Measurements from ENCODE around the gene M1AP. TPM values are rescaled to one million over a fixed set of nuclear protein-coding genes. Genes with fewer than 3 reads are reported as not detected.

The M1AP gene
- polyA plus RNA-seq, 3 donors: 1.00 to 4.6 (median 1.8) TPM

GRCh38 chr2:74560591-74560990, 87.5 kb downstream of the M1AP start:
- no peak overlapping the region for H2AFZ ChIP-seq (ENCODE audit: insufficient read depth, low read depth, low read length, poor library complexity, severe bottlenecking)
- H3K79me2 ChIP-seq (ENCODE audit: insufficient read depth, low read length): peaks cover 24% of the 10 kb centered on the region
- no peak overlapping the region for H3K27ac ChIP-seq (ENCODE audit: low read depth in 1 of 2, low read length in 2 of 2)
- H3K4me3 ChIP-seq (replicated peaks in 1 of 3; ENCODE audit: low read depth in 2 of 3, low read length in 3 of 3): no peak overlapping the region
- no peaks in the 10 kb centered on the region for H3K27me3 ChIP-seq (ENCODE audit: control insufficient read depth in 2 of 2, insufficient read depth in 2 of 2, low read length in 2 of 2)
- no peak overlapping the region for H3K4me2 ChIP-seq (replicated peaks; ENCODE audit: extremely low read depth, low read length, poor library complexity, severe bottlenecking)
- intact Hi-C loops (cut with micrococcal nuclease): no loop called here
- H3K4me1 ChIP-seq (ENCODE audit: control insufficient read depth in 1 of 2, insufficient read depth in 2 of 2, low read length in 2 of 2): peaks cover 32 to 41% of the 10 kb centered on the region in 2 donors
- Mint-ChIP-seq H3K4me3 (no peak overlapping the region), H3K4me1 (peaks cover 54% of the 10 kb centered on the region), H3K9me3 (no peaks in the 10 kb centered on the region), H3K27ac (peak overlapping the region in 2 of 7 donors; percentile 48 to 57), H3K27me3 (ENCODE audit: low read depth in 3 of 3) (peaks cover 0 to 2% (median 2%) of the 10 kb centered on the region in 3 donors), H3K36me3 (peaks cover 15 to 20% of the 10 kb centered on the region in 2 donors)
- no peaks in the 10 kb centered on the region for H3K9me3 ChIP-seq (replicated peaks in 1 of 2; ENCODE audit: control insufficient read depth in 1 of 2, insufficient read depth in 1 of 2, low read length in 2 of 2)
- peaks cover 20 to 28% of the 10 kb centered on the region in 2 donors for H3K36me3 ChIP-seq (replicated peaks in 1 of 2; ENCODE audit: control insufficient read depth in 1 of 2, insufficient read depth in 2 of 2, low read length in 2 of 2)
- DNase-seq: no peak
- WGBS (ENCODE audit: insufficient coverage): 86% methylated on average over 3 of the region's 6 CpGs
- no peak overlapping the region for H3K9ac ChIP-seq (ENCODE audit: insufficient read depth, low read length, poor library complexity, severe bottlenecking)
- peaks cover 23% of the 10 kb centered on the region for H4K20me1 ChIP-seq (ENCODE audit: insufficient read depth, low read length)
- no peak for TF ChIP-seq CTCF (IDR thresholded peaks at IDR 0.05)

GRCh38 chr2:74559912-74560311, 88.2 kb downstream of the M1AP start:
- TF ChIP-seq CTCF (IDR thresholded peaks at IDR 0.05): no peak
- Histone ChIP-seq H3K4me1 (ENCODE audit: control insufficient read depth in 1 of 2, insufficient read depth in 2 of 2, low read length in 2 of 2) (peaks cover 32 to 46% of the 10 kb centered on the region in 2 donors), H3K9me3 (replicated peaks in 1 of 2; ENCODE audit: control insufficient read depth in 1 of 2, insufficient read depth in 1 of 2, low read length in 2 of 2) (no peaks in the 10 kb centered on the region), H3K27me3 (ENCODE audit: control insufficient read depth in 2 of 2, insufficient read depth in 2 of 2, low read length in 2 of 2) (no peaks in the 10 kb centered on the region), H3K9ac (ENCODE audit: insufficient read depth, low read length, poor library complexity, severe bottlenecking) (no peak overlapping the region), H3K36me3 (replicated peaks in 1 of 2; ENCODE audit: control insufficient read depth in 1 of 2, insufficient read depth in 2 of 2, low read length in 2 of 2) (peaks cover 20 to 28% of the 10 kb centered on the region in 2 donors), H3K4me3 (replicated peaks in 1 of 3; ENCODE audit: low read depth in 2 of 3, low read length in 3 of 3) (no peak overlapping the region), H3K79me2 (ENCODE audit: insufficient read depth, low read length) (peaks cover 31% of the 10 kb centered on the region), H3K4me2 (replicated peaks; ENCODE audit: extremely low read depth, low read length, poor library complexity, severe bottlenecking) (no peak overlapping the region), H4K20me1 (ENCODE audit: insufficient read depth, low read length) (peaks cover 23% of the 10 kb centered on the region), H3K27ac (ENCODE audit: low read depth in 1 of 2, low read length in 2 of 2) (no peak overlapping the region), H2AFZ (ENCODE audit: insufficient read depth, low read depth, low read length, poor library complexity, severe bottlenecking) (no peak overlapping the region)
- Mint-ChIP-seq H3K4me1 (peaks cover 54% of the 10 kb centered on the region), H3K36me3 (peaks cover 15 to 20% of the 10 kb centered on the region in 2 donors), H3K4me3 (no peak overlapping the region), H3K27ac (no peak overlapping the region), H3K27me3 (ENCODE audit: low read depth in 3 of 3) (peaks cover 0 to 2% (median 2%) of the 10 kb centered on the region in 3 donors), H3K9me3 (no peaks in the 10 kb centered on the region)
- DNase-seq: no peak
- intact Hi-C loops (cut with micrococcal nuclease): no loop called here
- 79% methylated on average over 4 of the region's 5 CpGs for WGBS (ENCODE audit: insufficient coverage)

Measured in CD14-positive monocyte (primary cell).